Naive thymus-derived CD8-positive, alpha-beta T cell (primary cell): ENCODE measurements around the gene S100A5. TPM values are rescaled to one million over a fixed set of nuclear protein-coding genes. Genes with fewer than 3 reads are reported as not detected.
A peak's percentile ranks its signal among the peaks of the same experiment; 100 is the strongest.
"Not testable (repeated sequence)": the region's sequence is repeated elsewhere in the genome, so short reads cannot be mapped to it uniquely, and the experiment has no call there.

Experiments
- ATAC-seq, 2 donors: fragments of 150-1000 bp; cut with Tn5 transposase in 1 of 2; sonication (Bioruptor Pico), chemical (Tn5 transposase) in 1 of 2; 1 replicate in 1 of 2; 2 replicates in 1 of 2; pipeline ENCODE4 v1.10.0; 2021; ENCODE audit warnings: mild to moderate bottlenecking in 2 of 2, moderate library complexity in 2 of 2
- POLR2A ChIA-PET: fragments of 350-600 bp; sonication (Branson Sonifier 250); formaldehyde crosslinking; loops from one replicate; lab custom pipeline; 2021; ENCODE audit warnings: antibody characterized with exemption; lab: Charles Lee
- DNase-seq, 10 donors: peaks; one replicate each; pipeline versions ENCODE4 v3.0.0 to v3.0.0-alpha.2; 2020 to 2022
- H3K27ac Mint-ChIP-seq, 10 donors: one replicate each; pipeline ENCODE4 v1.8.0; 2020 to 2022; ENCODE audit warnings: mild to moderate bottlenecking in 10 of 10, mixed read lengths in 10 of 10, moderate library complexity in 4 of 10, inconsistent platforms in 1 of 10
- H3K27me3 Mint-ChIP-seq, 5 donors: one replicate each; pipeline ENCODE4 v1.8.0; 2021 to 2022; ENCODE audit warnings: mixed read lengths in 5 of 5
- H3K36me3 Mint-ChIP-seq, 3 donors: one replicate each; pipeline ENCODE4 v1.8.0; 2020 to 2022; ENCODE audit warnings: mixed read lengths in 3 of 3, mild to moderate bottlenecking in 2 of 3, inconsistent platforms in 1 of 3
- H3K4me1 Mint-ChIP-seq, 4 donors: one replicate each; pipeline ENCODE4 v1.8.0; 2021 to 2022; ENCODE audit warnings: mixed read lengths in 4 of 4
- H3K4me3 Mint-ChIP-seq, 10 donors: one replicate each; pipeline ENCODE4 v1.8.0; 2020 to 2022; ENCODE audit warnings: mild to moderate bottlenecking in 10 of 10, mixed read lengths in 10 of 10, moderate library complexity in 6 of 10, inconsistent platforms in 1 of 10
- H3K9me3 Mint-ChIP-seq, 9 donors: one replicate each; pipeline ENCODE4 v1.8.0; 2020 to 2022; ENCODE audit warnings: mixed read lengths in 9 of 9, mild to moderate bottlenecking in 3 of 9, inconsistent platforms in 1 of 9, moderate library complexity in 1 of 9
- polyA plus RNA-seq, 3 donors: library from polyadenylated mRNA; unstranded; fragments of 300-500 nt; fragmentation: Illumina TruSeq; gene quantifications; one replicate each; pipeline ENCODE4 v1.2.3, GENCODE V29; 2021
- total RNA-seq, 8 experiments: library from RNA in 2 of 8; stranded (reverse) in 2 of 8; gene quantifications; one replicate each; pipeline ENCODE4 v1.2.3 and lab custom pipeline; 2021 to 2026

S100A5 gene, protein sequence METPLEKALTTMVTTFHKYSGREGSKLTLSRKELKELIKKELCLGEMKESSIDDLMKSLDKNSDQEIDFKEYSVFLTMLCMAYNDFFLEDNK
- 1 to 10 TPM in 1 of 2 experiments, not detected in 1; 1.4 TPM for total RNA-seq
- under 1 TPM in 2 of 3 donors, not detected in 1; 0.63 to 0.78 TPM for polyA plus RNA-seq
- total RNA-seq (lab: John Stamatoyannopoulos, UW) = 0 to 0.43 (median 0.12) reads per million in 6 experiments

DNA sequence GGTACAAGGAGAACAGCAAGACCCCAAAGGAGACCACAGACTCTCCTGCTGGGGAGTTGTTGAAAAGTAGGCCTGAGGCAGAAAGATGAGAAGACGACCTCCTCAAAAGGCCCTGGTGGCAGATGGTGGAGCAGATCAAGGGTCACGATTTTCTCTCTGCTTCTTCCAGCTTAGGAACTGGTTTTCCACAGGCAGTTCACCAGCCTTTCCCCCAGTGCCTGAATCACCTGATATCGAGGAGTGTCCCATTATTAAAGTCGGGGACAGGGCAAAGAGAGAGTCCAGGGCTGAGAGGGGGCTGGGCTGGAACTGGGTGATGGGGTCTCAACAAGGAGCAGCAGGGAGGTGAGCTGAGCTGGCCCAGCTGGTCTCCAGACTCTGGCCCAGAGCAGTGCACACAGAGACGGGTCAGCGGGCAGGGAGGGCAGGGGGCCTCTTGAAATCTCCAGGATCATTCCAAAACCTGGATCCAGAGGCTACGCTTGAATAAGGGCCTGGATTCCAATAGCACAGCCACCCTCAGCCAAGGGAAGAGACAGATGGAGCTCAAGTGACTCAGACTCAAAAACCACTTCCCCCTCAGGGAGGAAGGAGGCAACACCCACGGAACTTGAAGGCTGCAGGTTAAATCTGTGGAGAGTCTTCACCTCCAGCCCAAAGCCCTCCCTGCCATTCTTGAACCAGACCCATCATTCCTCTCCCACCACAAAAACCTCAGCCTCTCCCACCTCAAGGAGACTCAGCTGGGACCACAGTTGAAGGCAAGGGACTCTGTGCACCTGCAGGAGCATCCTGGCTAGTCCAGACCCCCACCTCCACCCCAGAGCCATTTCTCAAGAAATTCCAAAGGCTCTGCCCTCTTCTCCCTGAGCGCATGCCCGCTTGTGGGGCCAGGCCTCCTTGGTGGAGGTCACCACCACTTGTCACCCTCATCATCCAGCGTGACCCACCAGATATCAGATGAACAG lies at the start of gene S100A5:
Gene S100A5 (minus strand): TSS at position 541 of the 968 bp plus-strand sequence. CDS start 743 bp downstream, outside the sequence.
- no peaks in the 10 kb centered on the region for H3K9me3 Mint-ChIP-seq
- peak within 1 kb of the TSS; percentile 60 to 94 (median 81) for H3K4me3 Mint-ChIP-seq
- peak in 1 of 2 donors; percentile 21 for ATAC-seq
- H3K27ac Mint-ChIP-seq = peak within 1 kb of the TSS; percentile 94 to 97 (median 95)
- peaks cover 0 to 21% (median 12%) of the 10 kb centered on the region in 3 donors for H3K36me3 Mint-ChIP-seq
- POLR2A ChIA-PET = interaction anchor here (0.8 to 2.4 kb wide), 6 partner anchors 8 to 680 kb away, joined by 3 to 33 read pairs (median 6); partner anchors contain the start of genes CHTOP, S100A2 and UBAP2L
- no peaks in the 10 kb centered on the region for H3K27me3 Mint-ChIP-seq
- peaks cover 58 to 90% (median 82%) of the 10 kb centered on the region in 4 donors for H3K4me1 Mint-ChIP-seq
- peak in 9 of 10 donors; percentile 21 to 71 (median 44) for DNase-seq

DNA sequence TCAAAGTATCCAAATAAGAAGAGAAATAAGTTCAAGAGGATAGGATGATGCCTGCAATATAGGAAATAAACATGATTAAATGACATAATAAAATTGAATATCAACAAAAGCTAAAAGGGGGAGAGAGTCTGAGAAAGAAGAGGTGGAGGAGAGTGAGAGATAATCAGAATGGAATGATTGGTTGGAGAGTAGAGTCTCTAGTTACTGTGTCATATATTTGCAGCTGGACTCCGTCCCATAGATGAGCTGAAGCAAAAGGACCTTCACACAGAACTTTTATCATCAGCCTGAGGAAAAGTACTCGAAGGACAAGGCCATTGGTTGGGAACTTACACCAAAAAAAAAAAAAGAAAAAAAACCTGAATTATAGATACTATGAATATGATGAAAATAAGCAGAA lies 47.7 kb upstream of the S100A5 start:
- H3K27me3 Mint-ChIP-seq = peaks cover 0 to 8% (median 3%) of the 10 kb centered on the region in 5 donors
- H3K36me3 Mint-ChIP-seq = no peaks in the 10 kb centered on the region
- POLR2A ChIA-PET = interaction anchor here (0.7 kb wide), 1 partner anchor 13 kb away, joined by 3 read pairs; no protein-coding TSS in a partner anchor

DNA sequence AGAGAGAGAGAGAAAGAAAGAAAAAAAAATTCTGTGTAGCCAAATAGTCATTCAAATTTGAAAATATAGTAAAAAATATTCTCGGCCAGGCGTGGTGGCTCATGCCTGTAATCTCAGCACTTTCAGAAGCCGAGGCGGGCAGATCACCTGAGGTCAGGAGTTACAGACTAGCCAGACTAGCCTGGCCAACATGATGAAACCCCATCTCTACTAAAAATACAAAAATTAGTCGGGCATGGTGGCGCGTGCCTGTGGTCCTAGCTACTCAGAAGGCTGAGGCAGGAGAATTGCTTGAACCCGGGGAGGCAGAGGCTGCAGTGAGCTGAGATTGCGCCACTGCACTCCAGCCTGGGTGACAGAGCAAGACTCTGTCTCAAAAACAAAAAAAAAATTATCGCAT lies 47.3 kb upstream of the S100A5 start:
- not testable (repeated sequence) for DNase-seq, H3K9me3 Mint-ChIP-seq, H3K36me3 Mint-ChIP-seq, H3K27ac Mint-ChIP-seq, H3K4me3 Mint-ChIP-seq, ATAC-seq, H3K4me1 Mint-ChIP-seq, H3K27me3 Mint-ChIP-seq
- POLR2A ChIA-PET = interaction anchor here (0.7 kb wide), 1 partner anchor 12 kb away, joined by 3 read pairs; no protein-coding TSS in a partner anchor

More for the DNA sequence above, 47.7 kb upstream of the S100A5 start:
- DNase-seq (no peak), ATAC-seq (no peak)
- no peak overlapping the region for H3K27ac Mint-ChIP-seq
- no peaks in the 10 kb centered on the region for H3K9me3 Mint-ChIP-seq
- H3K4me1 Mint-ChIP-seq = no peaks in the 10 kb centered on the region
- no peak overlapping the region for H3K4me3 Mint-ChIP-seq

DNA sequence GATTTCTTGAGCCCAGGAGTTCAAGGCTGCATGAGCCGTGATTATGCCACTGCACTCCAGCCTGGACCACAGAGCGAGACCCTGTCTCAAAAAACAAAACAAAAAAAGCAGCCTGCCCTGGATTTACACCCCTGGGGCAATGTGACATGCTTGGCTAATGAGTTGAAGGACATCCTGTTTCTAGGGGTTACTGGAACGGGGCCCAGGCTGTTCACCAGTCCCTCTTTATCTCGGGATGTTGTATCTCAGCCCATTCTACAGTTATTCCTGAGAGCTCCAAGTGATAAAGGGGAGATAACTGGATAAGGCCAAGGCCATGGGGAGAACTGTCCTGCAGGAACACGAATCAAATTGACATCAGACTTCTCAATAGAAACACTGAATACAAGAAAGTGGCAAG lies 46.6 kb upstream of the S100A5 start:
- Mint-ChIP-seq H3K27ac (no peak overlapping the region), H3K36me3 (no peaks in the 10 kb centered on the region), H3K4me1 (no peaks in the 10 kb centered on the region), H3K27me3 (peaks cover 0 to 8% (median 3%) of the 10 kb centered on the region in 5 donors), H3K4me3 (no peak overlapping the region), H3K9me3 (no peaks in the 10 kb centered on the region)
- POLR2A ChIA-PET = no interaction called here
- no peak for ATAC-seq
- DNase-seq = no peak

DNA sequence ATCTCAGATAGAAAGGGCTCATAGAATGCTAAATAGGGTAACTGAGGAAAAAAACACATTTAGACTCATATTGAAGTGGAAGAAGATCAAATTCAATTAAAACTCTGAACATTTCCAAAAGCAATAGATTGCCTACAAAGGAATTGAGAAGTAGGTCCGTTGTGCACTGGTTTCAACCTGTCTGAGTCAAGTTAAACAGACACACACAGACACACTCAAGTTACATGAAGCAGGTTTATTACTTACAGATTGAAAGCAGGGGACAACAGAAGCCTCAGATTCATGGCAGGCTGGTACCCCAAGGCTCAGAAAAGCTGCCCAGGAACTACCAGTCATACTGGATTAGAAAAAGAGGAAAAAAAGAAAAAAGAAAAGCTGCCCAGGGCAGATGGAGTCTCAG lies 45.6 kb upstream of the S100A5 start:
- no peak for DNase-seq
- POLR2A ChIA-PET = interaction anchor here (0.6 to 0.8 kb wide), 2 partner anchors 41 to 1865 kb away, joined by 3 read pairs; partner anchors contain the start of gene S100A13
- Mint-ChIP-seq H3K27ac (peak overlapping the region in 1 of 10 donors; percentile 20), H3K36me3 (no peaks in the 10 kb centered on the region), H3K4me3 (no peak overlapping the region), H3K9me3 (no peaks in the 10 kb centered on the region), H3K4me1 (no peaks in the 10 kb centered on the region), H3K27me3 (peaks cover 0 to 8% (median 3%) of the 10 kb centered on the region in 5 donors)
- no peak for ATAC-seq

DNA sequence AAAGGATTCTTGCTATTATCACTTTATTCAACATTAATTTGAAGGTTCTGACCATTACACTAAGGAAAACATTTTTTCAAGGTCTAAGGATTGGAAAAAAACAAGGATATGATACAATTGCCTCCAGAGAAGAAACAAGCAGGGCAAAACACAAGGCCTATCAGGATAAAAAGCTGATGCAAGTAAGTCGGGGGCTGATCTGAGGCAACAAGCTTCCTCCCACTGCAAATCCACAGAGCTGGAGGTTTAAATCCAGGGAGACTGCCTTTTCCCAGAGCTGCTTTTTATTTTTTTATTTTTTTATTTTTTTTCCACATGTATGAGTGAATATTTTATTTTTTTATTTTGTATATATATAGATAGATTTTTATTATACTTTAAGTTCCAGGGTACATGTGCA lies 44.3 kb upstream of the S100A5 start:
- Mint-ChIP-seq H3K36me3 (no peaks in the 10 kb centered on the region), H3K9me3 (no peaks in the 10 kb centered on the region), H3K27me3 (peaks cover 0 to 8% (median 3%) of the 10 kb centered on the region in 5 donors), H3K4me3 (no peak overlapping the region), H3K4me1 (no peaks in the 10 kb centered on the region), H3K27ac (no peak overlapping the region)
- no peak for ATAC-seq
- no peak for DNase-seq
- POLR2A ChIA-PET = no interaction called here

DNA sequence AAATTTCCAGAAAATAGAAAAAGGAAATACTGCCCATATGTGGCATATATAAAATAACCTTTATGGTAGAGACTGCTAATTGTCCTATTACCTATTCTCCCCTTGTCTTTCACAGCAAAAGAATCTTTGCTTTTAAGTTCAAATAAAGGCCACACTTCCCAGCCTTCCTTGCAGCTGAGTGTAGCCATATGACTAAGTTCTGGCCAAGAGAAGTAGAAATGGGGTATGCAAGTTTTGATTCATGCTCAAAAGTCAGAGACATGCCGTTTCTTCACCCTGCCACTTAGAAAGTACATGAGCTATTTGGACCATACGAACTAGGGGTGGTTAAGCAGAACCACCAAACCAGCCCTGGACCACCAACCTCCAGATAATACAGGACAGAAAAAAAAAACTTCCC lies 43.2 kb upstream of the S100A5 start:
- ATAC-seq = no peak
- DNase-seq = no peak
- POLR2A ChIA-PET = no interaction called here
- Mint-ChIP-seq H3K4me1 (no peaks in the 10 kb centered on the region), H3K4me3 (no peak overlapping the region), H3K36me3 (no peaks in the 10 kb centered on the region), H3K27me3 (peaks cover 0 to 10% (median 6%) of the 10 kb centered on the region in 5 donors), H3K27ac (no peak overlapping the region), H3K9me3 (no peaks in the 10 kb centered on the region)

DNA sequence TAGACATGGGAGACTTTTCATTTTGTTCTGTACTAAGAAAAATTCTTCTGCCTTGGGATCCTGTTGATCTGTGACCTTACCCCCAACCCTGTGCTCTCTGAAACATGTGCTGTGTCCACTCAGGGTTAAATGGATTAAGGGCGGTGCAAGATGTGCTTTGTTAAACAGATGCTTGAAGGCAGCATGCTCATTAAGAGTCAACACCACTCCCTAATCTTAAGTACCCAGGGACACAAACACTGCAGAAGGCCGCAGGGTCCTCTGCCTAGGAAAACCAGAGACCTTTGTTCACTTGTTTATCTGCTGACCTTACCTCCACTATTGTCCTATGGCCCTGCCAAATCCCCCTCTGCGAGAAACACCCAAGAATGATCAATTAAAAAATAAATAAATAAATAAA lies 42.8 kb upstream of the S100A5 start:
- H3K27ac Mint-ChIP-seq, H3K9me3 Mint-ChIP-seq, ATAC-seq, POLR2A ChIA-PET, DNase-seq, H3K36me3 Mint-ChIP-seq, H3K4me3 Mint-ChIP-seq, H3K4me1 Mint-ChIP-seq: not testable (repeated sequence)
- peaks cover 0 to 11% (median 10%) of the 10 kb centered on the region in 5 donors for H3K27me3 Mint-ChIP-seq

DNA sequence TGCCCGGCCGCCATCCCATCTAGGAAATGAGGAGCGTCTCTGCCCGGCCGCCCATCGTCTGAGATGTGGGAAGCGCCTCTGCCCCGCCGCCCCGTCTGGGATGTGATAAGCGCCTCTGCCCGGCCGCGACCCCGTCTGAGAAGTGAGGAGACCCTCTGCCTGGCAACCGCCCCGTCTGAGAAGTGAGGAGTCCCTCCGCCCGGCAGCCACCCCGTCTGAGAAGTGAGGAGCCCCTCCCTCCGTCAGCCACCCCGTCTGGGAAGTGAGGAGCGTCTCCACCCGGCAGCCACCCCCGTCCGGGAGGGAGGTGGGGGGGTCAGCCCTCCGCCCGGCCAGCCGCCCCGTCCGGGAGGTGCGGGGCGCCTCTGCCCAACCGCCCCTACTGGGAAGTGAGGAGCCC lies 42.1 kb upstream of the S100A5 start:
- H3K27ac Mint-ChIP-seq, ATAC-seq, POLR2A ChIA-PET, H3K4me3 Mint-ChIP-seq, H3K9me3 Mint-ChIP-seq, H3K4me1 Mint-ChIP-seq, DNase-seq, H3K36me3 Mint-ChIP-seq: not testable (repeated sequence)
- H3K27me3 Mint-ChIP-seq = peaks cover 3 to 18% (median 17%) of the 10 kb centered on the region in 5 donors

DNA sequence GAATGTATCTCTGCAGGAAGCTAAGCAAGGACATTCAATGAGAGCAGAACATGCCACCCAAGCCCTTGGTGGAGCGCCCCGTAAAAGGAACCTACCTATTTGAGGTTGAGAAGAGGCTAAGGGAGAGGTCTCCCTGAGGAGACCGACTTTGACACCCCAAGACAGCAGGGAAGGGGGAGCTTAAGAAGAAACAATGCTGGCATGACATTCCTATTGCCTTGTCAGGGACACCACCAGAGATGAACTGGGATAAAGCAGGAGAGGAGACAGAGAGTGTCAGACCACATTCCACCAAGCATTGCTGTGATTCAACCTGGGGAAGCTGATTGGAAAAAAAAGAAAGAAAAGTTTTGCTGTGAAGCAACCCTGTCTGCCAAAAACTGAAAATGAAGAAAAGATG lies 38.2 kb upstream of the S100A5 start:
- Mint-ChIP-seq H3K9me3 (no peaks in the 10 kb centered on the region), H3K4me3 (no peak overlapping the region), H3K27ac (no peak overlapping the region), H3K36me3 (no peaks in the 10 kb centered on the region), H3K27me3 (peaks cover 7 to 33% (median 12%) of the 10 kb centered on the region in 5 donors), H3K4me1 (peaks cover 0 to 2% (median 0%) of the 10 kb centered on the region in 4 donors)
- ATAC-seq = no peak
- DNase-seq = no peak
- POLR2A ChIA-PET = no interaction called here

DNA sequence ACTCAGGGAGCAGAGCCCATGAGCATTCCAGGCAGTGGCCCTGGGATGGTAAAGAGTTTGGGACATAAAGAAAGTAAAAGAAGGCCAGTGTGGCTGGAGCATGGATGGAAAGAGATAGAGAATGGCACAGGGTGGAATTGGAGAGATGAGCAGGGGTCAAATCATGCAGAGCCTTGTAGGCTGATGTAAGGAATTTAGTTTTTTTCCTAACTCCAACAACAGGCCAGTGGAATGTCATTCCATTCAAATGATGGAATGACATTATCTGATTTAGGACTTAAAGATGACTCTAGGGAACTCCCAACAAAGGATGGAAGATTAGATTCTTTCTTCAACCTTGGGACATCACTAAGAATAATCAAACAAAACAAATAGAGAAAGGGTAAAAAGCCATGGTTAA lies 37.8 kb upstream of the S100A5 start:
- Mint-ChIP-seq H3K9me3 (no peaks in the 10 kb centered on the region), H3K4me1 (peaks cover 0 to 2% (median 0%) of the 10 kb centered on the region in 4 donors), H3K27me3 (peaks cover 7 to 33% (median 12%) of the 10 kb centered on the region in 5 donors), H3K36me3 (no peaks in the 10 kb centered on the region), H3K4me3 (no peak overlapping the region), H3K27ac (peak overlapping the region in 2 of 10 donors; percentile 2 to 17)
- POLR2A ChIA-PET = no interaction called here
- no peak for ATAC-seq
- no peak for DNase-seq

DNA sequence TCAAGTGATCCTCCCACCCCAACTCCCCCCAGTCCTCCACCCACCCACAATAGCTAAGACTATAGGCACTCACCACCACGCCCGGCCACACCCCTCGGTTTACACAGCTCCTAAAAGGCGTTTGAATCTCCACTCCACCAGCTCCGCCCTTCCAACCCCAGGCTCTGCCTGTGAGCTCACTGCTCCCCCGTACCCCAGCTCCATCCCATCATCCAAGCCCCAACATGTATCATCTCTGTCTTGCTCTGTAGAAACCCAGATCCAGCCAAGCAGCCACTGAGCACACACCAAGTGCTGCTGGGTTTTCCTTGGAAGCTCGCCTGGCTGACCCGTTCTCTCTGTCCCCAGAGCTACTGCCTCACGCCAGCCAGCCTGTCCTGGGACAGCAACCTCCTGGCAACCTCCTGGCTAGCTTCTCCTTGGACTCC lies 36.9 kb upstream of the S100A5 start:
- Mint-ChIP-seq H3K27ac (no peak overlapping the region), H3K27me3 (peaks cover 7 to 33% (median 12%) of the 10 kb centered on the region in 5 donors), H3K4me1 (peaks cover 0 to 6% (median 2%) of the 10 kb centered on the region in 4 donors), H3K36me3 (no peaks in the 10 kb centered on the region), H3K9me3 (no peaks in the 10 kb centered on the region), H3K4me3 (no peak overlapping the region)
- POLR2A ChIA-PET = no interaction called here
- DNase-seq (no peak), ATAC-seq (no peak)
